Natural killer cell (primary cell): Measurements from ENCODE around the gene SPAG9. TPM values are rescaled to one million over a fixed set of nuclear protein-coding genes. Genes with fewer than 3 reads are reported as not detected.

ENCODE experiments used
- ATAC-seq, 3 donors: fragments of 150-1000 bp in 2 of 3; fragments of 200-7000 bp in 1 of 3; cut with Tn5 transposase; 1 replicate in 1 of 3; 2 replicates in 2 of 3; pipeline ENCODE4 v1.10.0; 2021; ENCODE audit warnings: mild to moderate bottlenecking in 2 of 3, moderate library complexity in 2 of 3
- DNase-seq, 2 donors: peaks; one replicate each; pipeline versions ENCODE4 v3.0.0 to v3.0.0-alpha.2; 2013 to 2021; ENCODE audit warnings: mixed read lengths in 1 of 2
- H3K27ac ChIP-seq: one replicate; pipeline ENCODE4 v1.5.1; 2013; ENCODE audit warnings: mild to moderate bottlenecking, low read length
- H3K27me3 ChIP-seq: one replicate; pipeline ENCODE4 v1.6.1; 2013; ENCODE audit warnings: low read length; ENCODE audit not compliant: control insufficient read depth, insufficient read depth
- H3K36me3 ChIP-seq: one replicate; pipeline ENCODE4 v1.6.1; 2013; ENCODE audit warnings: low read length; ENCODE audit not compliant: control insufficient read depth, insufficient read depth
- H3K4me1 ChIP-seq: one replicate; pipeline ENCODE4 v1.6.1; 2013; ENCODE audit warnings: low read length; ENCODE audit not compliant: control insufficient read depth, insufficient read depth
- H3K4me3 ChIP-seq: one replicate; pipeline ENCODE4 v1.5.1; 2013; ENCODE audit warnings: low read length
- H3K9me3 ChIP-seq: one replicate; pipeline ENCODE4 v1.6.1; 2013; ENCODE audit warnings: low read length; ENCODE audit not compliant: control insufficient read depth, insufficient read depth
- H3K27ac Mint-ChIP-seq, 2 donors: one replicate each; pipeline ENCODE4 v1.8.0; 2022; ENCODE audit warnings: mild to moderate bottlenecking in 2 of 2, mixed read lengths in 2 of 2, moderate library complexity in 1 of 2
- H3K27me3 Mint-ChIP-seq, 2 donors: one replicate each; pipeline ENCODE4 v1.8.0; 2022; ENCODE audit warnings: low read depth in 2 of 2, mixed read lengths in 2 of 2
- H3K36me3 Mint-ChIP-seq: one replicate; pipeline ENCODE4 v1.8.0; 2022; ENCODE audit warnings: mixed read lengths
- H3K4me1 Mint-ChIP-seq, 2 donors: one replicate each; pipeline ENCODE4 v1.8.0; 2022; ENCODE audit warnings: mixed read lengths in 2 of 2
- H3K4me3 Mint-ChIP-seq: one replicate; pipeline ENCODE4 v1.8.0; 2022; ENCODE audit warnings: mild to moderate bottlenecking, moderate library complexity, mixed read lengths
- H3K9me3 Mint-ChIP-seq, 2 donors: one replicate each; pipeline ENCODE4 v1.8.0; 2022; ENCODE audit warnings: mixed read lengths in 2 of 2
- CTCF ChIP-seq: fragments of 200-600 bp; IDR thresholded peaks from one replicate; pipeline ENCODE4 v1.8.0; 2022; ENCODE audit warnings: antibody characterized with exemption
- WGBS: methylation state at CpG from one replicate; pipeline ENCODE4 v1.1.7; 2013; ENCODE audit warnings: missing lambda C conversion rate; ENCODE audit not compliant: insufficient coverage; 5-methylcytosine and 5-hydroxymethylcytosine counted together
- intact Hi-C: fragments of 100-400 bp; cut with micrococcal nuclease; formaldehyde crosslinking; loops from one replicate; pipeline ENCODE4 v1.14.2; 2022
- total RNA-seq, 4 donors: library from RNA; stranded (reverse); fragments of 120-200 nt in 1 of 4; gene quantifications; one replicate each; pipeline versions ENCODE4 v1.2.3 to v1.2.4, GENCODE V29; 2013 to 2022

The SPAG9 gene
- total RNA-seq, 3 donors from 2014 or later (not counting 1 experiment from before 2014, with no cell fraction given): 78.1 to 91.7 (median 90.3) TPM

- TF ChIP-seq CTCF: no peak
- Histone ChIP-seq H3K36me3 (no peaks in the 10 kb centered on the region), H3K4me1 (peaks cover 38% of the 10 kb centered on the region), H3K27ac (no peak overlapping the region), H3K4me3 (no peak overlapping the region), H3K9me3 (no peaks in the 10 kb centered on the region), H3K27me3 (no peaks in the 10 kb centered on the region)
- DNase-seq: peak in 1 of 2 donors; percentile 9
- H3K27ac Mint-ChIP-seq: peak overlapping the region in 1 of 2 donors; percentile 49
- H3K4me3 Mint-ChIP-seq: no peak overlapping the region
- H3K9me3 Mint-ChIP-seq: no peaks in the 10 kb centered on the region
- ATAC-seq: no peak
- no peaks in the 10 kb centered on the region for H3K36me3 Mint-ChIP-seq
- 67% methylated on average over 13 of the region's 15 CpGs for WGBS
- H3K4me1 Mint-ChIP-seq: peaks cover 7 to 29% of the 10 kb centered on the region in 2 donors
- intact Hi-C loops: no loop called here
- H3K27me3 Mint-ChIP-seq: peaks cover 7 to 8% of the 10 kb centered on the region in 2 donors
Observed at GRCh38 chr17:50947782-50948543, 172.7 kb downstream of the SPAG9 start.

- no peaks in the 10 kb centered on the region for H3K9me3 ChIP-seq
- DNase-seq: peak in 1 of 2 donors; percentile 7
- WGBS: 95% methylated on average over 19 of the region's 19 CpGs
- H3K36me3 Mint-ChIP-seq: no peaks in the 10 kb centered on the region
- no peaks in the 10 kb centered on the region for H3K36me3 ChIP-seq
- H3K27ac Mint-ChIP-seq: peak overlapping the region in 1 of 2 donors; percentile 49
- intact Hi-C loops: no loop called here
- no peak overlapping the region for H3K27ac ChIP-seq
- H3K4me1 Mint-ChIP-seq: peaks cover 7 to 29% of the 10 kb centered on the region in 2 donors
- no peak for ATAC-seq
- TF ChIP-seq CTCF: no peak
- H3K4me3 ChIP-seq: no peak overlapping the region
- H3K27me3 Mint-ChIP-seq: peaks cover 7 to 10% of the 10 kb centered on the region in 2 donors
- peaks cover 38% of the 10 kb centered on the region for H3K4me1 ChIP-seq
- no peaks in the 10 kb centered on the region for H3K9me3 Mint-ChIP-seq
- no peaks in the 10 kb centered on the region for H3K27me3 ChIP-seq
- H3K4me3 Mint-ChIP-seq: no peak overlapping the region
Observed at GRCh38 chr17:50946891-50947781, 173.5 kb downstream of the SPAG9 start.

- H3K4me1 ChIP-seq: peaks cover 38% of the 10 kb centered on the region
- H3K36me3 Mint-ChIP-seq: no peaks in the 10 kb centered on the region
- DNase-seq (peak in 1 of 2 donors; percentile 10), ATAC-seq (no peak)
- no peaks in the 10 kb centered on the region for H3K27me3 ChIP-seq
- no peaks in the 10 kb centered on the region for H3K36me3 ChIP-seq
- H3K4me3 Mint-ChIP-seq: no peak overlapping the region
- H3K4me3 ChIP-seq: no peak overlapping the region
- peaks cover 7 to 12% of the 10 kb centered on the region in 2 donors for H3K27me3 Mint-ChIP-seq
- H3K9me3 Mint-ChIP-seq: no peaks in the 10 kb centered on the region
- peaks cover 7 to 29% of the 10 kb centered on the region in 2 donors for H3K4me1 Mint-ChIP-seq
- intact Hi-C loops: no loop called here
- no peak overlapping the region for H3K27ac Mint-ChIP-seq
- TF ChIP-seq CTCF: no peak
- H3K27ac ChIP-seq: no peak overlapping the region
- 94% methylated on average over 12 of the region's 12 CpGs for WGBS
- no peaks in the 10 kb centered on the region for H3K9me3 ChIP-seq
Observed at GRCh38 chr17:50946223-50946890, 174.3 kb downstream of the SPAG9 start.
